ENCODE data around the gene GALNT2.

The GALNT2 gene

DNA sequence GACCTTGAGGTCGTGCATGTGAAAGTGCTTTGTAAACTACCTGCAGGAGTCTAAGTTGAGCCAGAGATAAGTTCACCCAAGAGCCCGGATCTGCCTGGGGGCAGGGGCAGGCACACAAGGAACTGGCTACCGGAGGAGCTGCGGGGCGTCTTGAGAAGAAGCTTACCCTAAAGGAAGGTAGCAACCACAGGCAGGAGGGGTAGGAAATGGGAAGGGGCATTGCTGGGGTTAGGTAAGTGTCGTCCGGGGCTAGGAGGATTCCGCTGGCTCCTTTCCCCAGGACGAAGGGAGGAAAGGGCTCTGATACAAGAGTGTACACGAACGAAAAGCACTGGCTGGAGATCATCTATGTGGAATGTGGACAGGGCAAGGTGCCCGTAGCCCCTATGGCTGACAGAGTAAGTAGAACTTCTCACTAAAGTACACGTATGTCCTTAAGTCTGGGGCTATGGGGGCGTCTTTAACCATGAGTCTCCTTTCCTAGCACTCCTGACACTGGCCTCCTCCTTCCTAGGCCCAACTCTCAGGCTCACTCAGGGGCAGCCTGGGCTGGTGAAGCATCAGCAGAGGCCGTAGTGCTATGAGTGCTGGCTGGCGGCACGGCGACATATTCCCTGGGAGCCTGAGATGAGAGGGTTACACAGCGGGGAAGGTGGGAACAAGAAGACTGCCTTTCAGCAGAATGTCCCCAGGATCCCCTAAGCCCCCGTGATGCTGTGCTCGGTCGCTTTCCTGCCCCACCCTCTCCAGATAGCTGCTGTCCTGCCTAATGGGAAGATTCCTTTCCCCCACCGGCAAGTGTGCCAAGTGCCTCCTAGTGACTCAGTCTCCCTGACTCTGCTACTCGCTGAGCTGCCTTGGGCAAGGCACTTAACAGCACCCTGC is 9.1 kb upstream of the GALNT2 start:
- DNase-seq = no peak
- no peak overlapping the region for H3K27ac ChIP-seq
- TF ChIP-seq, protein P1, sequence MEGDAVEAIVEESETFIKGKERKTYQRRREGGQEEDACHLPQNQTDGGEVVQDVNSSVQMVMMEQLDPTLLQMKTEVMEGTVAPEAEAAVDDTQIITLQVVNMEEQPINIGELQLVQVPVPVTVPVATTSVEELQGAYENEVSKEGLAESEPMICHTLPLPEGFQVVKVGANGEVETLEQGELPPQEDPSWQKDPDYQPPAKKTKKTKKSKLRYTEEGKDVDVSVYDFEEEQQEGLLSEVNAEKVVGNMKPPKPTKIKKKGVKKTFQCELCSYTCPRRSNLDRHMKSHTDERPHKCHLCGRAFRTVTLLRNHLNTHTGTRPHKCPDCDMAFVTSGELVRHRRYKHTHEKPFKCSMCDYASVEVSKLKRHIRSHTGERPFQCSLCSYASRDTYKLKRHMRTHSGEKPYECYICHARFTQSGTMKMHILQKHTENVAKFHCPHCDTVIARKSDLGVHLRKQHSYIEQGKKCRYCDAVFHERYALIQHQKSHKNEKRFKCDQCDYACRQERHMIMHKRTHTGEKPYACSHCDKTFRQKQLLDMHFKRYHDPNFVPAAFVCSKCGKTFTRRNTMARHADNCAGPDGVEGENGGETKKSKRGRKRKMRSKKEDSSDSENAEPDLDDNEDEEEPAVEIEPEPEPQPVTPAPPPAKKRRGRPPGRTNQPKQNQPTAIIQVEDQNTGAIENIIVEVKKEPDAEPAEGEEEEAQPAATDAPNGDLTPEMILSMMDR (IDR thresholded peaks at IDR 0.05; ENCODE audit: low read depth, low read length) = no peak
- no peaks in the 10 kb centered on the region for H3K9me3 ChIP-seq (ENCODE audit: severe bottlenecking)
- H3K4me3 ChIP-seq (ENCODE audit: low read depth, low read length) = no peak overlapping the region
- no peaks in the 10 kb centered on the region for H3K27me3 ChIP-seq (ENCODE audit: insufficient read depth, low read depth, severe bottlenecking)
- H3K36me3 ChIP-seq = no peaks in the 10 kb centered on the region

DNA sequence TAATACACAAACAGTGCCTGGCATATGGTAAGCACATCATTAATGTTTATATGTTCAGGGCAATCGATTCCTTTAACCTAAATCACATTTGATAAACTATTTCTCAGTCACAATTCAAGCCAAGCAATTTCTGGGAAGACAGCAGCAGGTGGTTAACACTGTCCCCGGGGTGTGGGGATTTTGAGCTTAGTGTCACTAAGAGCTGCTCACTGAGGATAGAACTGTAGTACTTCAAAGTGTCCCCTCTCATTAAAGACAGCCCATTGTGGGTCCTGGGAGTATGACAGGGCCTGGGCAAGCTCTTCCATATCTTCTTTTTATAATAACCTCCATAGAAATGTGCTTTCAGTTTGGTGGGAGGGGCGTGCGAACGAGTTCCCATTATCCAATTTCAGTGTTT is 8.4 kb upstream of the GALNT2 start:
- Histone ChIP-seq H3K27ac (no peak overlapping the region), H3K9me3 (ENCODE audit: severe bottlenecking) (no peaks in the 10 kb centered on the region), H3K4me3 (ENCODE audit: low read depth, low read length) (no peak overlapping the region), H3K36me3 (no peaks in the 10 kb centered on the region), H3K27me3 (ENCODE audit: insufficient read depth, low read depth, severe bottlenecking) (no peaks in the 10 kb centered on the region)
- TF ChIP-seq, protein P1 (IDR thresholded peaks at IDR 0.05; ENCODE audit: low read depth, low read length) = no peak
- peak; percentile 40 for DNase-seq

DNA sequence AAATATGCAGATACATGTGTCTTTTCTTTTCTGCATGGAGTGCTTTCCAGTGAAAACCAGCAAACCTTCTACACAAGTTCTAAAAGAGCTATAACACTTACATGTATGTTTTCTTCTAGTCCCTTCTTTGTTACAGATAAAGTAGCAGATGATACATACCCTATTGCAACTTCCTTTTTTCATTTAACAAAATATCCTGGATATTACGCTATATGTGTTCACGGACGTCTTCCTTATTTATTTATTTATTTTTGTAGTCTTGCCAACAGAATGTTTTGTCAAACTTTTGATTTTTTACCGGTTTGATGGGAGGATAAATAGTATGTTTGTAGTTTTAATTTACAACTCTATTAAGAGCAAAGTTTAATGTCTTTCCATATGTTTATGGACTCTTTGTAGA is 5.2 kb upstream of the GALNT2 start:
- no peaks in the 10 kb centered on the region for H3K9me3 ChIP-seq (ENCODE audit: severe bottlenecking)

DNA sequence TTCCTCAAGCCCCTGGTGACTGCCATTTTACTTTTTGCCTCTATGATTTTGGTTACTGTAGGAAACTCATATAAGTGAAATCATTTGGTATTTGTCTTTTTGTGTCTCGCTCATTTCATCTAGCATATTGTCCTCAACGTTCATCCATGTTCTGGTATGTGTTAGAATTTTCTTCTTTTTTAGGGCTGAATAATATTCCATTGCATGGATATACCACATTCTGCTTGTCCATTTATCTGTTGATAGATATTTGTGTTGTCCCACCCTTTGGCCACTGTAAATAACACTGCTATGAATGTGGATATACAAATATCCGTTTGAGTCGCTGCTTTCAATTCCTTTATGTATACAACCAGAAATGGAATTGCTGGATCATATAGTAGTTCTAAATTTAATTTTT is 4.5 kb upstream of the GALNT2 start:
- no peak overlapping the region for H3K27ac ChIP-seq
- H3K36me3 ChIP-seq = no peaks in the 10 kb centered on the region
- DNase-seq = no peak
- no peak overlapping the region for H3K4me3 ChIP-seq (ENCODE audit: low read depth, low read length)
- H3K9me3 ChIP-seq (ENCODE audit: severe bottlenecking) = no peaks in the 10 kb centered on the region
- TF ChIP-seq, protein P1 (IDR thresholded peaks at IDR 0.05; ENCODE audit: low read depth, low read length) = no peak
- H3K27me3 ChIP-seq (ENCODE audit: insufficient read depth, low read depth, severe bottlenecking) = no peaks in the 10 kb centered on the region

More for the DNA sequence above, 5.2 kb upstream of the GALNT2 start:
- Histone ChIP-seq H3K27me3 (ENCODE audit: insufficient read depth, low read depth, severe bottlenecking) (no peaks in the 10 kb centered on the region), H3K27ac (no peak overlapping the region), H3K36me3 (no peaks in the 10 kb centered on the region), H3K4me3 (ENCODE audit: low read depth, low read length) (no peak overlapping the region)
- no peak for DNase-seq
- TF ChIP-seq, protein P1 (IDR thresholded peaks at IDR 0.05; ENCODE audit: low read depth, low read length) = no peak

DNA sequence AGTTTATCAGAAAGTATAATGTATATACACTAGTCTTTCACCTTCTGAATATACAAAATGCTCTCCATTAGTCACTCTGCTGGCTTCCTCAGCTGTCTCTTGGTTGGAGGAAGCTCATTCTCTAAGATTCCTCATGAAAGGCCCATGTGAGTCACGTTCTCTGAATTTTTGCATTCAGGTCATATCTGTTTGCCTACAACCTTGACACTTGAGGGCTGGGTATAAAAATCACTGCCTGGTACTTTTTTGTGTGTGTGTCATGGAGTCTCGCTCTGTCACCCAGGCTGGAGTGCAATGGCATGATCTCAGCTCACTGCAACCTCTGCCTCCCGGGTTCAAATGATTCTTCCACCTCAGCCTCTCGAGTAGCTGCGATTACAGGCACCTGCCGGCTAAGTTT is 2.8 kb upstream of the GALNT2 start:
- TF ChIP-seq, protein P1 (IDR thresholded peaks at IDR 0.05; ENCODE audit: low read depth, low read length) = no peak
- H3K9me3 ChIP-seq (ENCODE audit: severe bottlenecking) = no peaks in the 10 kb centered on the region
- H3K27ac ChIP-seq = no peak overlapping the region
- no peaks in the 10 kb centered on the region for H3K27me3 ChIP-seq (ENCODE audit: insufficient read depth, low read depth, severe bottlenecking)
- no peaks in the 10 kb centered on the region for H3K36me3 ChIP-seq
- H3K4me3 ChIP-seq (ENCODE audit: low read depth, low read length) = no peak overlapping the region
- no peak for DNase-seq
